ENCODE measurements around the gene RTKN2.
A peak's percentile ranks its signal among the peaks of the same experiment; 100 is the strongest.

Gene RTKN2

GRCh38 chr10:62264126-62264525, 4.5 kb downstream of the RTKN2 start:
- no peak for TF ChIP-seq Cebpa-rat (IDR thresholded peaks at IDR 0.05)
- H3K36me3 ChIP-seq = peaks cover 36% of the 10 kb centered on the region
- no peak overlapping the region for H3K27ac ChIP-seq
- no peak overlapping the region for H3K4me3 ChIP-seq
- H3K4me1 ChIP-seq = peaks cover 41% of the 10 kb centered on the region
- peak overlapping the region; percentile 16; the same call in 1 of the 2 replicates for H3K4me2 ChIP-seq
- no peaks in the 10 kb centered on the region for H3K9me3 ChIP-seq
- no peak overlapping the region for H3K9ac ChIP-seq
- no peaks in the 10 kb centered on the region for H4K20me1 ChIP-seq
- no peaks in the 10 kb centered on the region for H3K27me3 ChIP-seq

- H3K9ac ChIP-seq = no peak overlapping the region
- no peaks in the 10 kb centered on the region for H4K20me1 ChIP-seq
- no peak overlapping the region for H3K4me2 ChIP-seq
- no peaks in the 10 kb centered on the region for H3K9me3 ChIP-seq
- H3K27ac ChIP-seq = no peak overlapping the region
- H3K27me3 ChIP-seq = no peaks in the 10 kb centered on the region
- H3K36me3 ChIP-seq = peaks cover 55% of the 10 kb centered on the region
- H3K4me1 ChIP-seq = peaks cover 24% of the 10 kb centered on the region
- no peak for TF ChIP-seq Cebpa-rat (IDR thresholded peaks at IDR 0.05)
- no peak overlapping the region for H3K4me3 ChIP-seq
Observed at GRCh38 chr10:62261666-62262065, 7.0 kb downstream of the RTKN2 start.

- no peak overlapping the region for H3K4me2 ChIP-seq
- H3K9me3 ChIP-seq = no peaks in the 10 kb centered on the region
- no peak overlapping the region for H3K4me3 ChIP-seq
- H4K20me1 ChIP-seq = no peaks in the 10 kb centered on the region
- TF ChIP-seq Cebpa-rat (IDR thresholded peaks at IDR 0.05) = no peak
- no peak overlapping the region for H3K27ac ChIP-seq
- H3K4me1 ChIP-seq = peaks cover 7% of the 10 kb centered on the region
- peaks cover 67% of the 10 kb centered on the region for H3K36me3 ChIP-seq
- no peaks in the 10 kb centered on the region for H3K27me3 ChIP-seq
- H3K9ac ChIP-seq = no peak overlapping the region
Observed at GRCh38 chr10:62259998-62260397, 8.6 kb downstream of the RTKN2 start.

GRCh38 chr10:62259456-62259855, 9.2 kb downstream of the RTKN2 start:
- Histone ChIP-seq H3K36me3 (peaks cover 71% of the 10 kb centered on the region), H4K20me1 (no peaks in the 10 kb centered on the region), H3K9me3 (no peaks in the 10 kb centered on the region), H3K4me2 (no peak overlapping the region), H3K27ac (no peak overlapping the region), H3K4me1 (peaks cover 4% of the 10 kb centered on the region), H3K9ac (no peak overlapping the region), H3K27me3 (no peaks in the 10 kb centered on the region), H3K4me3 (no peak overlapping the region)
- no peak for TF ChIP-seq Cebpa-rat (IDR thresholded peaks at IDR 0.05)

- H3K4me2 ChIP-seq = no peak overlapping the region
- H3K4me1 ChIP-seq = no peaks in the 10 kb centered on the region
- no peak for TF ChIP-seq Cebpa-rat (IDR thresholded peaks at IDR 0.05)
- no peak overlapping the region for H3K9ac ChIP-seq
- H3K27me3 ChIP-seq = no peaks in the 10 kb centered on the region
- no peaks in the 10 kb centered on the region for H4K20me1 ChIP-seq
- H3K4me3 ChIP-seq = no peak overlapping the region
- peaks cover 76% of the 10 kb centered on the region for H3K36me3 ChIP-seq
- no peak overlapping the region for H3K27ac ChIP-seq
- no peaks in the 10 kb centered on the region for H3K9me3 ChIP-seq
Observed at GRCh38 chr10:62258926-62259325, 9.7 kb downstream of the RTKN2 start.

- H3K27me3 ChIP-seq = no peaks in the 10 kb centered on the region
- no peak for TF ChIP-seq Cebpa-rat (IDR thresholded peaks at IDR 0.05)
- no peaks in the 10 kb centered on the region for H3K9me3 ChIP-seq
- H3K36me3 ChIP-seq = peaks cover 38% of the 10 kb centered on the region
- no peak overlapping the region for H3K27ac ChIP-seq
- H3K4me1 ChIP-seq = no peaks in the 10 kb centered on the region
- H4K20me1 ChIP-seq = no peaks in the 10 kb centered on the region
- no peak overlapping the region for H3K4me2 ChIP-seq
- H3K9ac ChIP-seq = no peak overlapping the region
- H3K4me3 ChIP-seq = no peak overlapping the region
Observed at GRCh38 chr10:62253704-62254103, 14.9 kb downstream of the RTKN2 start.

- Histone ChIP-seq H3K4me3 (no peak overlapping the region), H3K27me3 (no peaks in the 10 kb centered on the region), H4K20me1 (no peaks in the 10 kb centered on the region), H3K9ac (no peak overlapping the region), H3K27ac (no peak overlapping the region), H3K36me3 (peaks cover 26% of the 10 kb centered on the region), H3K9me3 (no peaks in the 10 kb centered on the region), H3K4me2 (no peak overlapping the region), H3K4me1 (no peaks in the 10 kb centered on the region)
- no peak for TF ChIP-seq Cebpa-rat (IDR thresholded peaks at IDR 0.05)
Observed at GRCh38 chr10:62252051-62252450, 16.6 kb downstream of the RTKN2 start.

GRCh38 chr10:62250594-62251198, 17.9 kb downstream of the RTKN2 start:
- TF ChIP-seq Cebpa-rat (IDR thresholded peaks at IDR 0.05) = no peak
- H4K20me1 ChIP-seq = no peaks in the 10 kb centered on the region
- no peak overlapping the region for H3K27ac ChIP-seq
- peaks cover 1% of the 10 kb centered on the region; the same call in 1 of the 2 replicates for H3K4me1 ChIP-seq
- H3K36me3 ChIP-seq = peaks cover 18% of the 10 kb centered on the region; the same call in 1 of the 2 replicates
- no peak overlapping the region for H3K9ac ChIP-seq
- H3K27me3 ChIP-seq = no peaks in the 10 kb centered on the region
- H3K4me2 ChIP-seq = no peak overlapping the region
- no peak overlapping the region for H3K4me3 ChIP-seq
- H3K9me3 ChIP-seq = no peaks in the 10 kb centered on the region

GRCh38 chr10:62249957-62250356, 18.7 kb downstream of the RTKN2 start:
- H3K9ac ChIP-seq = no peak overlapping the region
- H3K4me1 ChIP-seq = peaks cover 9% of the 10 kb centered on the region
- no peak for TF ChIP-seq Cebpa-rat (IDR thresholded peaks at IDR 0.05)
- peaks cover 12% of the 10 kb centered on the region; the same call in 1 of the 2 replicates for H3K36me3 ChIP-seq
- no peak overlapping the region for H3K4me2 ChIP-seq
- no peaks in the 10 kb centered on the region for H3K9me3 ChIP-seq
- no peak overlapping the region for H3K27ac ChIP-seq
- no peaks in the 10 kb centered on the region for H3K27me3 ChIP-seq
- no peaks in the 10 kb centered on the region for H4K20me1 ChIP-seq
- H3K4me3 ChIP-seq = no peak overlapping the region

GRCh38 chr10:62248465-62248864, 20.2 kb downstream of the RTKN2 start:
- Histone ChIP-seq H3K4me2 (no peak overlapping the region), H3K9me3 (no peaks in the 10 kb centered on the region), H3K27me3 (no peaks in the 10 kb centered on the region), H3K4me3 (no peak overlapping the region), H3K9ac (no peak overlapping the region), H3K4me1 (peaks cover 24% of the 10 kb centered on the region), H4K20me1 (no peaks in the 10 kb centered on the region), H3K36me3 (no peaks in the 10 kb centered on the region; the same call in 1 of the 2 replicates), H3K27ac (no peak overlapping the region)
- no peak for TF ChIP-seq Cebpa-rat (IDR thresholded peaks at IDR 0.05)
